Thymus (tissue), 14 donors: ENCODE results near the gene IPO7. TPM values are rescaled to one million over a fixed set of nuclear protein-coding genes. Genes with fewer than 3 reads are reported as not detected.
"Not testable (repeated sequence)": the region's sequence is repeated elsewhere in the genome, so short reads cannot be mapped to it uniquely, and the experiment has no call there.

Source experiments
- DNase-seq, 9 donors: peaks; one replicate each; pipeline ENCODE4 v3.0.0-alpha.2; 2013; ENCODE audit warnings: low spot score in 9 of 9, low read depth in 6 of 9, missing footprints in 1 of 9
- H3K27ac ChIP-seq, 2 donors: one replicate each; pipeline ENCODE4 v1.5.1; 2013; ENCODE audit warnings: control low read depth in 1 of 2, low read depth in 1 of 2, low read length in 1 of 2, mild to moderate bottlenecking in 1 of 2, moderate library complexity in 1 of 2
- H3K27me3 ChIP-seq, 2 donors: one replicate each; pipeline ENCODE4 v1.5.1; 2013; ENCODE audit warnings: low read length in 1 of 2; ENCODE audit not compliant: control insufficient read depth in 2 of 2, insufficient read depth in 1 of 2
- H3K36me3 ChIP-seq, 2 donors: one replicate each; pipeline ENCODE4 v1.5.1; 2013; ENCODE audit warnings: low read length in 1 of 2, mild to moderate bottlenecking in 1 of 2, moderate library complexity in 1 of 2; ENCODE audit not compliant: control insufficient read depth in 2 of 2, insufficient read depth in 2 of 2
- H3K4me1 ChIP-seq, 2 donors: one replicate each; pipeline ENCODE4 v1.5.1; 2013; ENCODE audit warnings: low read length in 2 of 2; ENCODE audit not compliant: control insufficient read depth in 2 of 2, insufficient read depth in 2 of 2
- H3K4me3 ChIP-seq, 2 donors: one replicate each; pipeline ENCODE4 v1.5.1; 2013; ENCODE audit warnings: low read length in 2 of 2, control low read depth in 1 of 2, mild to moderate bottlenecking in 1 of 2
- H3K9me3 ChIP-seq, 2 donors: one replicate each; pipeline ENCODE4 v1.5.1; 2013; ENCODE audit warnings: low read length in 1 of 2, mild to moderate bottlenecking in 1 of 2; ENCODE audit not compliant: control insufficient read depth in 2 of 2, insufficient read depth in 1 of 2
- WGBS: extraction: QIAGEN DNeasy Blood & Tissue Kit; methylation state at CpG from one replicate; pipeline ENCODE4 v1.1.7; 2013; 5-methylcytosine and 5-hydroxymethylcytosine counted together
- long read RNA-seq, 10 donors: transcript quantifications; one replicate each; lab custom pipeline, GENCODE V29; 2026
- polyA plus RNA-seq: library from polyadenylated mRNA; stranded (reverse); fragments of 200-250 nt; gene quantifications from one replicate; pipeline ENCODE4 v1.2.3, GENCODE V29; 2013
- total RNA-seq: library from RNA; stranded (reverse); fragments of 120-200 nt; gene quantifications from one replicate; pipeline ENCODE4 v1.2.4, GENCODE V29; 2013
- donor health status: healthy.

Gene IPO7
- total RNA-seq (45.2 TPM), polyA plus RNA-seq (26.4 TPM)
- long read RNA-seq, donor 1, full-length matches to known transcripts = 1 of 1 reads
- long read RNA-seq, donor 1, partial matches to known transcripts = 0 of 1 reads
- long read RNA-seq, donor 1, other reads (novel, unspliced or antisense) = 0 of 1 reads
- long read RNA-seq, donor 2 = 0 reads
- long read RNA-seq, donor 3, full-length matches to known transcripts = 5 of 17 reads
- long read RNA-seq, donor 3, partial matches to known transcripts = 12 of 17 reads
- long read RNA-seq, donor 3, other reads (novel, unspliced or antisense) = 0 of 17 reads
- long read RNA-seq, donor 4, full-length matches to known transcripts = 3 of 3 reads
- long read RNA-seq, donor 4, partial matches to known transcripts = 0 of 3 reads
- long read RNA-seq, donor 4, other reads (novel, unspliced or antisense) = 0 of 3 reads
- long read RNA-seq, donor 5, full-length matches to known transcripts = 6 of 13 reads
- long read RNA-seq, donor 5, partial matches to known transcripts = 7 of 13 reads
- long read RNA-seq, donor 5, other reads (novel, unspliced or antisense) = 0 of 13 reads
- long read RNA-seq, donor 6, full-length matches to known transcripts = 3 of 13 reads
- long read RNA-seq, donor 6, partial matches to known transcripts = 10 of 13 reads
- long read RNA-seq, donor 6, other reads (novel, unspliced or antisense) = 0 of 13 reads
- long read RNA-seq, donor 7, full-length matches to known transcripts = 9 of 38 reads
- long read RNA-seq, donor 7, partial matches to known transcripts = 29 of 38 reads
- long read RNA-seq, donor 7, other reads (novel, unspliced or antisense) = 0 of 38 reads
- long read RNA-seq, donor 8 = 0 reads
- long read RNA-seq, donor 9, full-length matches to known transcripts = 3 of 3 reads
- long read RNA-seq, donor 9, partial matches to known transcripts = 0 of 3 reads
- long read RNA-seq, donor 9, other reads (novel, unspliced or antisense) = 0 of 3 reads
- long read RNA-seq, donor 10, full-length matches to known transcripts = 4 of 4 reads
- long read RNA-seq, donor 10, partial matches to known transcripts = 0 of 4 reads
- long read RNA-seq, donor 10, other reads (novel, unspliced or antisense) = 0 of 4 reads

- peaks cover 0 to 16% of the 10 kb centered on the region in 2 donors for H3K36me3 ChIP-seq
- under 1% methylated on average over 70 of the region's 70 CpGs for WGBS
- H3K4me3 ChIP-seq = peak within 1 kb of the TSS; percentile 90 to 94
- no peaks in the 10 kb centered on the region for H3K27me3 ChIP-seq
- H3K27ac ChIP-seq = peak within 1 kb of the TSS; percentile 81 to 89
- DNase-seq = peak; percentile 74 to 94 (median 86)
- H3K4me1 ChIP-seq = peaks cover 6 to 11% of the 10 kb centered on the region in 2 donors
- H3K9me3 ChIP-seq = no peaks in the 10 kb centered on the region
Observed at GRCh38 chr11:9384535-9385326, at the start of gene IPO7. TSS of gene IPO7 (plus strand) at chr11:9384652. CDS start at chr11:9384764, 112 bp downstream.

GRCh38 chr11:9341638-9342178, 42.7 kb upstream of the IPO7 start:
- Histone ChIP-seq H3K9me3 (no peaks in the 10 kb centered on the region), H3K27ac (no peak overlapping the region), H3K4me3 (no peak overlapping the region), H3K27me3 (no peaks in the 10 kb centered on the region), H3K36me3 (no peaks in the 10 kb centered on the region), H3K4me1 (peaks cover 0 to 12% of the 10 kb centered on the region in 2 donors)
- WGBS = 86% methylated on average over 5 of the region's 5 CpGs
- no peak for DNase-seq

GRCh38 chr11:9344061-9344680, 40.3 kb upstream of the IPO7 start:
- peaks cover 0 to 25% of the 10 kb centered on the region in 2 donors for H3K4me1 ChIP-seq
- no peak overlapping the region for H3K4me3 ChIP-seq
- peak overlapping the region in 1 of 2 donors; percentile 28 for H3K27ac ChIP-seq
- H3K27me3 ChIP-seq = no peaks in the 10 kb centered on the region
- DNase-seq = peak in 6 of 9 donors; percentile 13 to 70 (median 20)
- 34% methylated on average over 3 of the region's 3 CpGs for WGBS
- H3K36me3 ChIP-seq = no peaks in the 10 kb centered on the region
- H3K9me3 ChIP-seq = no peaks in the 10 kb centered on the region

- Histone ChIP-seq H3K27ac (no peak overlapping the region), H3K9me3 (no peaks in the 10 kb centered on the region), H3K36me3 (no peaks in the 10 kb centered on the region), H3K4me1 (peaks cover 0 to 25% of the 10 kb centered on the region in 2 donors), H3K27me3 (no peaks in the 10 kb centered on the region), H3K4me3 (no peak overlapping the region)
- 38% methylated on average over 2 of the region's 2 CpGs for WGBS
- DNase-seq = peak in 8 of 9 donors; percentile 25 to 79 (median 54)
Observed at GRCh38 chr11:9347100-9347499, 37.4 kb upstream of the IPO7 start.

- not testable (repeated sequence) for DNase-seq, H3K4me3 ChIP-seq, H3K9me3 ChIP-seq, H3K36me3 ChIP-seq, H3K27me3 ChIP-seq, H3K27ac ChIP-seq
- WGBS = 90% methylated on average over 4 of the region's 4 CpGs
- H3K4me1 ChIP-seq = peaks cover 0 to 25% of the 10 kb centered on the region in 2 donors
Observed at GRCh38 chr11:9347779-9348178, 36.7 kb upstream of the IPO7 start.

GRCh38 chr11:9351321-9351881, 33.1 kb upstream of the IPO7 start:
- H3K36me3 ChIP-seq = no peaks in the 10 kb centered on the region
- no peaks in the 10 kb centered on the region for H3K27me3 ChIP-seq
- H3K4me1 ChIP-seq = peaks cover 0 to 16% of the 10 kb centered on the region in 2 donors
- no peak overlapping the region for H3K4me3 ChIP-seq
- H3K27ac ChIP-seq = no peak overlapping the region
- no peak for DNase-seq
- H3K9me3 ChIP-seq = no peaks in the 10 kb centered on the region
- WGBS = 95% methylated on average over 6 of the region's 6 CpGs

- WGBS = 99% methylated on average over 4 of the region's 4 CpGs
- no peaks in the 10 kb centered on the region for H3K36me3 ChIP-seq
- H3K27ac ChIP-seq = no peak overlapping the region
- H3K4me3 ChIP-seq = no peak overlapping the region
- no peaks in the 10 kb centered on the region for H3K4me1 ChIP-seq
- DNase-seq = no peak
- no peaks in the 10 kb centered on the region for H3K27me3 ChIP-seq
- H3K9me3 ChIP-seq = no peaks in the 10 kb centered on the region
Observed at GRCh38 chr11:9357041-9357440, 27.4 kb upstream of the IPO7 start.
